Neural cell (in vitro differentiated cells): Measurements from ENCODE around the gene ADGRL4.
"Not testable (repeated sequence)": the region's sequence is repeated elsewhere in the genome, so short reads cannot be mapped to it uniquely, and the experiment has no call there.

ENCODE experiments used
- EP300 ChIP-seq: fragments of 450-650 bp; conservative IDR thresholded peaks from 2 replicates; pipeline ENCODE4 v1.6.1; 2014; ENCODE audit warnings: antibody characterized with exemption, mild to moderate bottlenecking, moderate library complexity; ENCODE audit not compliant: poor library complexity, severe bottlenecking
- POLR2AphosphoS5 ChIP-seq: IDR thresholded peaks from 2 replicates; pipeline ENCODE4 v1.6.1; 2012
- TF ChIP-seq, protein P1 (sequence below): fragments of 450-650 bp; IDR thresholded peaks from 2 replicates; pipeline ENCODE4 v1.5.1; 2014; ENCODE audit warnings: antibody characterized with exemption, mild to moderate bottlenecking, moderate library complexity; ENCODE audit not compliant: poor library complexity, severe bottlenecking

- TF ChIP-seq, protein P1, sequence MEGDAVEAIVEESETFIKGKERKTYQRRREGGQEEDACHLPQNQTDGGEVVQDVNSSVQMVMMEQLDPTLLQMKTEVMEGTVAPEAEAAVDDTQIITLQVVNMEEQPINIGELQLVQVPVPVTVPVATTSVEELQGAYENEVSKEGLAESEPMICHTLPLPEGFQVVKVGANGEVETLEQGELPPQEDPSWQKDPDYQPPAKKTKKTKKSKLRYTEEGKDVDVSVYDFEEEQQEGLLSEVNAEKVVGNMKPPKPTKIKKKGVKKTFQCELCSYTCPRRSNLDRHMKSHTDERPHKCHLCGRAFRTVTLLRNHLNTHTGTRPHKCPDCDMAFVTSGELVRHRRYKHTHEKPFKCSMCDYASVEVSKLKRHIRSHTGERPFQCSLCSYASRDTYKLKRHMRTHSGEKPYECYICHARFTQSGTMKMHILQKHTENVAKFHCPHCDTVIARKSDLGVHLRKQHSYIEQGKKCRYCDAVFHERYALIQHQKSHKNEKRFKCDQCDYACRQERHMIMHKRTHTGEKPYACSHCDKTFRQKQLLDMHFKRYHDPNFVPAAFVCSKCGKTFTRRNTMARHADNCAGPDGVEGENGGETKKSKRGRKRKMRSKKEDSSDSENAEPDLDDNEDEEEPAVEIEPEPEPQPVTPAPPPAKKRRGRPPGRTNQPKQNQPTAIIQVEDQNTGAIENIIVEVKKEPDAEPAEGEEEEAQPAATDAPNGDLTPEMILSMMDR = not testable (repeated sequence)
- not testable (repeated sequence) for TF ChIP-seq POLR2AphosphoS5, EP300
Measured at GRCh38 chr1:78872801-78873200, 133.7 kb downstream of the ADGRL4 start.
